HepG2 (cell line): ENCODE results near the gene STIM2. TPM values are rescaled to one million over a fixed set of nuclear protein-coding genes. Genes with fewer than 3 reads are reported as not detected.

Experiments
- ATAC-seq: fragments of 200-7000 bp; cut with Tn5 transposase; 3 replicates; pipeline ENCODE4 v1.9.1; 2020; ENCODE audit warnings: mild to moderate bottlenecking, moderate library complexity
- BruUV-seq: library from RNA; stranded (reverse); fragments of 400-500 nt; replicated peaks from 2 replicates; lab custom pipeline; 2021; lab: Mats Ljungman, UMichigan
- CTCF ChIA-PET: fragments of 300-600 bp; formaldehyde crosslinking; extraction: SDS; loops from one replicate; lab custom pipeline; 2021; ENCODE audit warnings: low total read pairs, inconsistent platforms, low intra/inter-chr PET ratio; lab: Yijun Ruan, JAX
- POLR2A ChIA-PET: fragments of 350-600 bp; sonication (Branson Sonifier 250); formaldehyde crosslinking; loops from one replicate; lab custom pipeline; 2020; ENCODE audit warnings: antibody characterized with exemption, inconsistent platforms; lab: Yijun Ruan, JAX
- DNase-seq: peaks from one replicate; pipeline ENCODE4 v3.0.0-alpha.2; 2015; ENCODE audit warnings: low spot score
- FAIRE-seq: peaks from 3 replicates; lab custom pipeline; 2011; peaks lifted over from hg19 to GRCh38; lab: Jason Lieb, UNC
- H2AFZ ChIP-seq: one replicate; pipeline ENCODE4 v1.6.1; 2011; ENCODE audit warnings: low read length, inconsistent platforms
- H3K27ac ChIP-seq: fragments of 300-600 bp; 3 replicates; pipeline ENCODE4 v1.8.0; 2011; ENCODE audit warnings: mixed run types, mild to moderate bottlenecking, mixed read lengths, low read length, inconsistent platforms; ENCODE audit not compliant: insufficient read depth; ENCODE audit errors: extremely low read length
- H3K27me3 ChIP-seq, 2 experiments: fragments of 200-600 bp in 1 of 2; 2 replicates in 1 of 2; 3 replicates in 1 of 2; pipeline versions ENCODE4 v1.6.0 to v1.8.0; 2011; ENCODE audit warnings: low read length in 2 of 2, mild to moderate bottlenecking in 2 of 2, moderate library complexity in 2 of 2, inconsistent platforms in 1 of 2; ENCODE audit not compliant: insufficient read depth in 2 of 2, control insufficient read depth in 1 of 2
- H3K36me3 ChIP-seq, 2 experiments: fragments of 200-600 bp in 1 of 2; replicated peaks in 1 of 2; 2 replicates in 1 of 2; 3 replicates in 1 of 2; pipeline versions ENCODE4 v1.5.1 to v1.8.0; 2011; ENCODE audit warnings: low read length in 2 of 2, inconsistent platforms in 1 of 2; ENCODE audit not compliant: insufficient read depth in 2 of 2, control insufficient read depth in 1 of 2
- H3K4me1 ChIP-seq: 2 replicates; pipeline ENCODE4 v1.5.1; 2012; ENCODE audit warnings: low read length, inconsistent platforms; ENCODE audit not compliant: insufficient read depth
- H3K4me2 ChIP-seq: 2 replicates; pipeline ENCODE4 v1.6.0; 2011; ENCODE audit warnings: low read depth, low read length, inconsistent platforms
- H3K4me3 ChIP-seq, 3 experiments: fragments of 200-600 bp in 1 of 3; sonication (generic), shearing (Covaris generic) in 1 of 3; replicated peaks in 1 of 3; 2 replicates each; pipeline ENCODE4 v1.5.1; 2011 to 2016; ENCODE audit warnings: low read length in 3 of 3, inconsistent platforms in 2 of 3, low read depth in 2 of 3, mild to moderate bottlenecking in 2 of 3, control low read depth in 1 of 3, mixed read lengths in 1 of 3; ENCODE audit not compliant: insufficient read depth in 1 of 3
- H3K79me2 ChIP-seq: one replicate; pipeline ENCODE4 v1.6.1; 2011; ENCODE audit warnings: low read length, inconsistent platforms; ENCODE audit not compliant: insufficient read depth
- H3K9ac ChIP-seq: 2 replicates; pipeline ENCODE4 v1.6.0; 2011; ENCODE audit warnings: mild to moderate bottlenecking, low read depth, low read length, inconsistent platforms; ENCODE audit not compliant: insufficient read depth
- H3K9me3 ChIP-seq: 2 replicates; pipeline ENCODE4 v1.5.1; 2012; ENCODE audit warnings: mild to moderate bottlenecking, low read length
- H4K20me1 ChIP-seq: 2 replicates; pipeline ENCODE4 v1.6.0; 2011; ENCODE audit warnings: inconsistent platforms, mild to moderate bottlenecking, low read length, moderate library complexity; ENCODE audit not compliant: insufficient read depth
- HNF4A ChIP-seq: sonication (generic); formaldehyde crosslinking; IDR thresholded peaks from 2 replicates; pipeline ENCODE4 v1.4.0; 2020; ENCODE audit warnings: missing genetic modification reagents
- KMT2B ChIP-seq: IDR thresholded peaks from 2 replicates; pipeline ENCODE4 v1.6.1; 2016; ENCODE audit warnings: missing genetic modification reagents, missing compliant biosample characterization
- NR2C2 ChIP-seq: sonication (generic); formaldehyde crosslinking; IDR thresholded peaks from 2 replicates; pipeline ENCODE4 v1.4.0; 2020; ENCODE audit warnings: missing genetic modification reagents, mild to moderate bottlenecking, moderate library complexity, borderline replicate concordance
- RFX1 ChIP-seq: fragments of 450-650 bp; IDR thresholded peaks from 2 replicates; pipeline ENCODE4 v1.6.1; 2017
- ZNF431 ChIP-seq: sonication (generic); formaldehyde crosslinking; IDR thresholded peaks from 2 replicates; pipeline ENCODE4 v1.9.0; 2022; ENCODE audit warnings: missing genetic modification reagents, low read depth, mild to moderate bottlenecking, borderline replicate concordance
- ZNF660 ChIP-seq: sonication (generic); formaldehyde crosslinking; IDR thresholded peaks from 2 replicates; pipeline ENCODE4 v1.5.1; 2020; ENCODE audit warnings: mild to moderate bottlenecking, low read depth, missing genetic modification reagents, borderline replicate concordance
- WGBS: methylation state at CpG from one replicate; pipeline ENCODE4 v1.1.6; 2017; ENCODE audit warnings: low lambda C conversion rate; 5-methylcytosine and 5-hydroxymethylcytosine counted together
- in situ Hi-C: cut with HindIII; loops from 2 replicates; pipeline ENCODE4 v1.10.0; 2017; ENCODE audit warnings: low pct_unique_long_range_greater_than_20kb; ENCODE audit not compliant: extremely low pct_ligation_motif_present
- intact Hi-C: fragments of 100-400 bp; cut with micrococcal nuclease; formaldehyde crosslinking; loops from one replicate; pipeline ENCODE4 v1.10.0; 2022; ENCODE audit not compliant: unreplicated experiment
- polyA plus RNA-seq, 8 experiments: library from polyadenylated mRNA; depleted of rRNA in 3 of 8; stranded (reverse) in 7 of 8; unstranded in 1 of 8; fragments of >200 nt; fragmentation: Illumina TruSeq in 4 of 8; extraction: Trizol in 4 of 8; gene quantifications; 2 replicates each; pipeline versions ENCODE4 v1.2.1 to v1.2.3, GENCODE V29; 2011 to 2016; ENCODE audit warnings: low read depth in 4 of 8, missing spikeins in 1 of 8, mixed read lengths in 1 of 8; ENCODE audit not compliant: insufficient read depth in 1 of 8
- total RNA-seq, 5 experiments: library from RNA; depleted of rRNA; stranded (reverse); fragments of >200 nt; fragmentation: Illumina TruSeq; extraction: Trizol; gene quantifications; 2 replicates each; pipeline ENCODE4 v1.2.3, GENCODE V29; 2016; ENCODE audit warnings: low read depth in 1 of 5

STIM2 gene
- total and polyA plus RNA-seq, 2 of the 13 experiments (the other 11 are each of a cell fraction or from before 2014, with no cell fraction given), result 19.3 to 19.4 TPM

- in situ Hi-C loops, result no loop called here
- Histone ChIP-seq H2AFZ (no peak overlapping the region), H3K79me2 (no peaks in the 10 kb centered on the region), H3K27ac (no peak overlapping the region), H3K4me1 (no peaks in the 10 kb centered on the region), H3K27me3 (peaks cover 0 to 2% of the 10 kb centered on the region in 2 experiments; a peak in 2 of 5 replicates), H3K4me2 (no peak overlapping the region), H3K4me3 (no peak overlapping the region)
- no peak for DNase-seq
- ATAC-seq, result peak; percentile 66
- intact Hi-C loops, result no loop called here
- FAIRE-seq, result no peak
- BruUV-seq, result no TSS peak
- POLR2A ChIA-PET, result no interaction called here
- CTCF ChIA-PET, result no interaction called here
- TF ChIP-seq KMT2B (CRISPR knock-in tag) (no peak), RFX1 (no peak), HNF4A (peak; percentile 32; the same call in 1 of the 2 replicates), ZNF660 (CRISPR knock-in tag) (no peak), ZNF431 (no peak), NR2C2 (CRISPR knock-in tag) (no peak)
- TF ChIP-seq, all 625 proteins: peak for 1
- Histone ChIP-seq H3K9me3 (no peaks in the 10 kb centered on the region), H3K9ac (no peak overlapping the region), H4K20me1 (no peaks in the 10 kb centered on the region), H3K36me3 (no peaks in the 10 kb centered on the region)
- WGBS, result 2% methylated on average over 12 of the region's 14 CpGs
These were observed 207.7 kb downstream of the STIM2 start for GRCh38 chr4:27068151-27068867.
